Gastrocnemius medialis (tissue), 4 donors: ENCODE measurements around the gene RBBP8NL. TPM values are rescaled to one million over a fixed set of nuclear protein-coding genes. Genes with fewer than 3 reads are reported as not detected.

ENCODE experiments used
- ATAC-seq, 2 donors: fragments of 150-250 bp; one replicate each; pipeline ENCODE4 v1.9.1; 2016
- DNase-seq, 2 donors: peaks; one replicate each; pipeline ENCODE4 v3.0.0-alpha.2; 2019
- H3K27ac ChIP-seq, 4 donors: fragments of 200-600 bp; sonication (generic); 1 replicate in 1 of 4; 2 replicates in 3 of 4; pipeline ENCODE4 v1.5.1; 2016 to 2018; ENCODE audit warnings: mild to moderate bottlenecking in 2 of 4, moderate library complexity in 1 of 4
- H3K27me3 ChIP-seq, 3 donors: fragments of 200-600 bp; sonication (generic) in 2 of 3; 1 replicate in 1 of 3; 2 replicates in 2 of 3; pipeline versions ENCODE4 v1.5.1 to v1.6.0; 2016 to 2019; ENCODE audit warnings: mild to moderate bottlenecking in 1 of 3, moderate library complexity in 1 of 3
- H3K36me3 ChIP-seq, 2 donors: fragments of 200-600 bp; sonication (generic) in 1 of 2; one replicate each; pipeline ENCODE4 v1.5.1; 2017 to 2018
- H3K4me1 ChIP-seq, 2 donors: fragments of 200-600 bp; sonication (generic) in 1 of 2; one replicate each; pipeline ENCODE4 v1.5.1; 2016 to 2017; ENCODE audit warnings: mild to moderate bottlenecking in 2 of 2
- H3K4me3 ChIP-seq, 4 donors: fragments of 200-600 bp; sonication (generic) in 3 of 4; 1 replicate in 1 of 4; 2 replicates in 3 of 4; pipeline ENCODE4 v1.5.1; 2016 to 2019; ENCODE audit warnings: mild to moderate bottlenecking in 2 of 4
- H3K9me3 ChIP-seq, 3 donors: fragments of 200-600 bp; sonication (generic) in 2 of 3; 1 replicate in 1 of 3; 2 replicates in 2 of 3; pipeline ENCODE4 v1.5.1; 2016 to 2019
- CTCF ChIP-seq, 5 experiments: fragments of 450-650 bp in 3 of 5; fragments of 200-600 bp in 2 of 5; sonication (generic) in 2 of 5; IDR thresholded peaks in 4 of 5; conservative IDR thresholded peaks in 1 of 5; 1 replicate in 4 of 5; 2 replicates in 1 of 5; pipeline ENCODE4 v1.5.1; 2016 to 2019; ENCODE audit warnings: antibody characterized with exemption in 5 of 5, mild to moderate bottlenecking in 3 of 5, moderate library complexity in 3 of 5
- POLR2A ChIP-seq, 2 donors: fragments of 450-650 bp; IDR thresholded peaks; one replicate each; pipeline ENCODE4 v1.6.1; 2017; ENCODE audit warnings: antibody characterized with exemption in 2 of 2, mild to moderate bottlenecking in 2 of 2, moderate library complexity in 2 of 2
- in situ Hi-C, 4 donors: fragments of 200-750 bp; cut with MboI; loops; one replicate each; pipeline versions ENCODE4 v1.15.0 to v1.8.0; 2017; ENCODE audit warnings: low sequenced_read_pairs in 4 of 4
- intact Hi-C: fragments of 100-400 bp; cut with DNase I; formaldehyde crosslinking; loops from one replicate; pipeline ENCODE4 v1.15.1; 2023; ENCODE audit warnings: low total_unique reads
- total RNA-seq, 4 donors: library from RNA; depleted of rRNA; stranded (reverse); fragments of >200 nt; gene quantifications; one replicate each; pipeline versions ENCODE4 v1.1.0 to v1.2.3, GENCODE V29; 2016

RBBP8NL gene
- total RNA-seq, 4 donors from 2014 or later: not detected

GRCh38 chr20:62409931-62410745 is 17.2 kb downstream of the RBBP8NL start:
- Histone ChIP-seq H3K27ac (no peak overlapping the region), H3K4me1 (peaks cover 20 to 25% of the 10 kb centered on the region in 2 donors), H3K9me3 (no peaks in the 10 kb centered on the region), H3K36me3 (no peaks in the 10 kb centered on the region), H3K4me3 (no peak overlapping the region), H3K27me3 (no peaks in the 10 kb centered on the region)
- no peak for ATAC-seq
- intact Hi-C loops (loop anchor here (5.0 to 10.0 kb wide), 2 partner anchors 87 to 385 kb away; partner anchors contain the start of gene MRGBP), in situ Hi-C loops (no loop called here)
- DNase-seq: peak in 1 of 2 donors; percentile 42
- TF ChIP-seq POLR2A (IDR thresholded peaks at IDR 0.05): no peak
- peak in 4 of 5 experiments; percentile 31 to 57 (median 44) for TF ChIP-seq CTCF (IDR thresholded peaks at IDR 0.05 in 4 of 5, conservative IDR thresholded peaks at IDR 0.05 in 1 of 5)

- in situ Hi-C loops: no loop called here
- no peak for DNase-seq
- peaks cover 20 to 25% of the 10 kb centered on the region in 2 donors for H3K4me1 ChIP-seq
- H3K27ac ChIP-seq: no peak overlapping the region
- H3K9me3 ChIP-seq: no peaks in the 10 kb centered on the region
- intact Hi-C loops: loop anchor here (5.0 to 10.0 kb wide), 2 partner anchors 88 to 386 kb away; partner anchors contain the start of gene MRGBP
- ATAC-seq: no peak
- no peaks in the 10 kb centered on the region for H3K36me3 ChIP-seq
- H3K27me3 ChIP-seq: no peaks in the 10 kb centered on the region
- no peak overlapping the region for H3K4me3 ChIP-seq
- TF ChIP-seq POLR2A (IDR thresholded peaks at IDR 0.05) (no peak), CTCF (IDR thresholded peaks at IDR 0.05 in 4 of 5, conservative IDR thresholded peaks at IDR 0.05 in 1 of 5) (no peak)
Measured at GRCh38 chr20:62409086-62409853, 18.1 kb downstream of the RBBP8NL start.

GRCh38 chr20:62408640-62409039 is 18.7 kb downstream of the RBBP8NL start:
- no peak for ATAC-seq
- in situ Hi-C loops (no loop called here), intact Hi-C loops (loop anchor here (5.0 to 10.0 kb wide), 2 partner anchors 89 to 386 kb away; partner anchors contain the start of gene MRGBP)
- DNase-seq: no peak
- TF ChIP-seq CTCF (IDR thresholded peaks at IDR 0.05 in 4 of 5, conservative IDR thresholded peaks at IDR 0.05 in 1 of 5) (no peak), POLR2A (IDR thresholded peaks at IDR 0.05) (no peak)
- H3K27me3 ChIP-seq: no peaks in the 10 kb centered on the region
- H3K36me3 ChIP-seq: no peaks in the 10 kb centered on the region
- no peak overlapping the region for H3K27ac ChIP-seq
- H3K4me1 ChIP-seq: peaks cover 20 to 25% of the 10 kb centered on the region in 2 donors
- no peak overlapping the region for H3K4me3 ChIP-seq
- H3K9me3 ChIP-seq: no peaks in the 10 kb centered on the region

- no peak for ATAC-seq
- DNase-seq: no peak
- intact Hi-C loops (loop anchor here (5.0 to 10.0 kb wide), 2 partner anchors 89 to 387 kb away; partner anchors contain the start of gene MRGBP), in situ Hi-C loops (no loop called here)
- Histone ChIP-seq H3K4me1 (peaks cover 20 to 25% of the 10 kb centered on the region in 2 donors), H3K36me3 (no peaks in the 10 kb centered on the region), H3K4me3 (no peak overlapping the region), H3K27ac (no peak overlapping the region), H3K27me3 (no peaks in the 10 kb centered on the region), H3K9me3 (no peaks in the 10 kb centered on the region)
- TF ChIP-seq POLR2A (IDR thresholded peaks at IDR 0.05): no peak
- TF ChIP-seq CTCF (IDR thresholded peaks at IDR 0.05 in 4 of 5, conservative IDR thresholded peaks at IDR 0.05 in 1 of 5): no peak
Measured at GRCh38 chr20:62408055-62408454, 19.3 kb downstream of the RBBP8NL start.
